ENCODE results near the gene YWHAE.

The YWHAE gene

GRCh38 chr17:1324201-1324771, 75.7 kb downstream of the YWHAE start:
- no peak for DNase-seq (ENCODE audit: low read depth)
- no peak overlapping the region for H3K4me3 ChIP-seq (replicated peaks; ENCODE audit: low read depth, low read length)

GRCh38 chr17:1323336-1323735, 76.7 kb downstream of the YWHAE start:
- H3K4me3 ChIP-seq (replicated peaks; ENCODE audit: low read depth, low read length) = no peak overlapping the region
- no peak for TF ChIP-seq CTCF (IDR thresholded peaks at IDR 0.05; ENCODE audit: low read length, missing control alignments)
- peak; percentile 33 for DNase-seq (ENCODE audit: low read depth)

More at GRCh38 chr17:1324201-1324771, 75.7 kb downstream of the YWHAE start:
- no peak for TF ChIP-seq CTCF (IDR thresholded peaks at IDR 0.05; ENCODE audit: low read length, missing control alignments)

GRCh38 chr17:1322480-1322879, 77.5 kb downstream of the YWHAE start:
- no peak for DNase-seq (ENCODE audit: low read depth)
- no peak for TF ChIP-seq CTCF (IDR thresholded peaks at IDR 0.05; ENCODE audit: low read length, missing control alignments)
- H3K4me3 ChIP-seq (replicated peaks; ENCODE audit: low read depth, low read length) = no peak overlapping the region

- no peak overlapping the region for H3K4me3 ChIP-seq (replicated peaks; ENCODE audit: low read depth, low read length)
- TF ChIP-seq CTCF (IDR thresholded peaks at IDR 0.05; ENCODE audit: low read length, missing control alignments) = no peak
- no peak for DNase-seq (ENCODE audit: low read depth)
These were observed 78.0 kb downstream of the YWHAE start for GRCh38 chr17:1322014-1322428.

DNA sequence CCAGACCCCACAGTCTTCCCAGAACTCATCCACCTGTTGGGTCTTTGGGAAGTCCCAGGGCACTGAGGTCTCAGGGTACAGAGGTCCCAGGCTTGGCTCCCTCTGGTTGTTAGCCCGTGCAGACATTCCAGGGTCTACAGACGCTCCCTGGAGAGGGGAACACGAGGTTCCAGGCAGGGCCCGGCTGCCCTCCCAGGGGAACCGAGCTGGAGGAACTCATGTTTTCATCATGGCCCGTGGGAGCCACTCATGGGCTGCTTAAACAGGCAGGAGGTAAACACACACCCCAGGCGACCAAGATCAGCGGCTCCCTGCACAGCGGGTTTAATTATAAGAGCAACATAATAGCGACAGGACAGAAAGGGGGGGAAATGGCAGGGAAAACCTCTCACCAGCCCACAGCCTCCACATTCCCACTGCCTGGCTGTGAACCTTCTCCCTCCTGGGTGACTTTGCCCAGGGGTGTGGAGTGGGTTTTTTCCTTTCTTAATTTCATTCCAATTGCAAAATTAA, 84.1 kb downstream of the YWHAE start:
- TF ChIP-seq CTCF (IDR thresholded peaks at IDR 0.05; ENCODE audit: low read length, missing control alignments) = no peak
- no peak for DNase-seq (ENCODE audit: low read depth)
- no peak overlapping the region for H3K4me3 ChIP-seq (replicated peaks; ENCODE audit: low read depth, low read length)

DNA sequence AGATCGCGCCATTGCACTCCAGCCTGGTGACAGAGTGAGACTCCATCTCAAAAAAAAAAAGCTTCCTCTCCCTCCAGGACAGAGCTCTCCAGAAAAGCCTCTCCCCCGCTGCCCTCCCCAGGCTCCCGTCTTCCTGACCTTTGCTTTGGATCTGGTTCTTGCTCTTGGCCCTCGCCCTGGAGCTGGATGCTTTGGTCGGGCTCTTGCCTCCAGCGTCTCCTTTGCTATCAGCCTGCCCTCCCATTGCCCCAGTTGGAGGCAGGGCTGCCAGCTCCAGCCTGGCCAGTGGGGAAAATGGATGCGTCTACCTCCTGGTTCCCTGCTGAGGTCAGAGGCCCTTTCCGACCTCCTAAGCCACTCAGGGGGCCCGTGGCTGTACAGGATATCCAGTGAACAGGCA, 84.6 kb downstream of the YWHAE start:
- no peak for DNase-seq (ENCODE audit: low read depth)
- no peak for TF ChIP-seq CTCF (IDR thresholded peaks at IDR 0.05; ENCODE audit: low read length, missing control alignments)
- no peak overlapping the region for H3K4me3 ChIP-seq (replicated peaks; ENCODE audit: low read depth, low read length)
